Suppressor macrophage treated with lipopolysaccharide for 4 hours (primary cell): ENCODE results near the gene ARHGDIG.
A peak's percentile ranks its signal among the peaks of the same experiment; 100 is the strongest.
"Not testable (repeated sequence)": the region's sequence is repeated elsewhere in the genome, so short reads cannot be mapped to it uniquely, and the experiment has no call there.

Source experiments
- DNase-seq: peaks from one replicate; pipeline ENCODE4 v3.0.0-alpha.2; 2020

Gene ARHGDIG

DNA sequence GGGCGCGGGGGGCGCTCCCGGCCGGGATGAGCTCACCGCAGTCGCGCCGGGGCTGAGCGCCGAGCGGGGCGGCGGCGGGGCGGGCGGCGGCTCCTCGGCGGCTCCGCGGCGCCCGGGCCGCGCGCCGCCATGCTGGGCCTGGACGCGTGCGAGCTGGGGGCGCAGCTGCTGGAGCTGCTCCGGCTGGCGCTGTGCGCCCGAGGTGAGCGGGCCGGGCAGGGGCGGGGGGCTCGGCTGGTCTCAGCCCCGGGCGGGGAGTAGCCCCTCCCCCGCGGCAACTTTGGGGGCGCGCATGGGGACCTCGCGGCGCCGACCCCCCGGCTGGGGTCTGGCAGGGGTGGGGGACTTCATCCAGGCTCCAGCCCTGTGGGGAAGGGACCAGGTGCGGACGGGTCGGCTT lies at the start of gene ARHGDIG:
Gene ARHGDIG (plus strand): TSS at position 40 of the 400 bp plus-strand sequence. CDS start 90 bp downstream, at position 130.
- DNase-seq, result no peak

DNA sequence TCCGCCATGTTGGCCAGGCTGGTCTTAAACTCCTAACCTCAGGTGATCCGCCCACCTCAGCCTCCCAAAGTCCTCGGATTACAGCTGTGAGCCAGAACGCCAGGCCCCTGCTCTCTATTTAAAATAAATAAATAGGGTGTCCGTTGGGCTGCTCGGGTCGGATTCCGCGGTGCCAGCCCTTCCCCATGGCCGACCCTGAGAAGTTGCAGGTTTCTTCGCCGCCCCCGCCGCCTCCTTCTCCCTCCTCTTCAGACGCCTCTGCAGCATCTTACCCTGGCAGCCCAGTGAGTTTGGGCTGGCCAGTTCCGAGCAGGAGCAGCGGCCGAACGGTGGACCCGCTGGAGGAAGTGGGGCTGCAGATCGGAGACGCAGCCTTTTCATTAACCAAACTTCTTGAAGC lies 49.4 kb upstream of the ARHGDIG start:
- no peak for DNase-seq

DNA sequence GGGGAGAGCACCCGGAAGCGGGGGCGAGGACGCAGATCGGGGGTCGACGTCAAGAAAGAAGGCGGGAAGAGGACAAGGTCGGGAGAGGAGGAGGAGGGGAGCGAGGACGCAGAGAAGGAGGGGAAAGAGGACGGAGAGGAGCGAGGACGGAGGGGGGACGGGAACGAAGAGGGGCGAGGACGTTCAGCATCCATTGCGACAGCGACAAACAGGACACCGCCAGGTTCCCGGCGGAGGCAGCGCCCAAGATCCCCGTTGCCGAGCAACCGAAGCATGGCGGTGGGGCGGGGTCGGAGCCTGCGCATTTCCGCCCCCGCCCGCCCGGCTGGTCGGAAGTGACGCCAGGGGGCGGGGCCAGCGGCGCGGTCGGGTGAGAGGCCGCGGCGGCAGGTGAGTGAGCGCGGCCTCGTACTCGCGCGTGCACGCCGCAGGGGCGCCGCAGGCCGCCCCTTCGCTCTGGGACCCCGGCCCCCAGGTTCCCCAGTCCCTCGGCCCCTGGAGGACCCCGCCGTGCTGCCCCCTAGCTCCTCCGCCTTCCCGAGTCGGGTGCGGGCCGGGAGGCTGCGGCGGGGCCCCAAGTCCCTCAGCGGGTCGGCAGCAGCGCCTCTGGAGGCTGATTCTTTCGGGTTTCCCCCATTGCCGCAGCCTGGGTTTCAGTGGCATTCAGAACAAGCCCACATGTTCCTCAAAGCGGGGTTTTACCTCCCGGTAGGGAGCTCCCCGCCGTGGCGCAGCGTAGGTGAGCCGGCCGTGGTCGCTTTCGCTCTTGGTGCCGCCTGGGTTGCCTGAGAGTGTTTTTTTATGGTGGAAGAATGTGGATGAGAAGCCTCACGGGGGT lies 45.7 kb upstream of the ARHGDIG start, which contains the start of gene FAM234A:
Gene FAM234A (plus strand): TSS at position 354 of the 838 bp plus-strand sequence. CDS start 19,593 bp downstream, outside the sequence.
- peak; percentile 97 for DNase-seq

DNA sequence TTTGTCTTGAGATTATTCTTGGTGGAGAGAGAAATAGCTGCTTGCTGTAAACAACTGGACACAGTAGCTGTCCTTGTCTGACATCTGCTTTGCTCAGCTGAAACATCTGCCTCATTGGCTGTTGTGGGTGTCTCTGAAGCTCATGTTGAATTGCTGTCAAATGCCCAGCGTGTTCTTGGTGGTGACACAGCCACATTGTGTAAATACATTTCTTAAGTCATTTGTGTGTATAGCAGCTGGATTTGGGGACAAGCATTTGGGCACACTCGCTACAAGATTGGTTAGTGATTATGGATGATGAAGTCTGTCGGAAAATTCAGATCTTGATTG lies 40.5 kb upstream of the ARHGDIG start:
- peak; percentile 21 for DNase-seq

DNA sequence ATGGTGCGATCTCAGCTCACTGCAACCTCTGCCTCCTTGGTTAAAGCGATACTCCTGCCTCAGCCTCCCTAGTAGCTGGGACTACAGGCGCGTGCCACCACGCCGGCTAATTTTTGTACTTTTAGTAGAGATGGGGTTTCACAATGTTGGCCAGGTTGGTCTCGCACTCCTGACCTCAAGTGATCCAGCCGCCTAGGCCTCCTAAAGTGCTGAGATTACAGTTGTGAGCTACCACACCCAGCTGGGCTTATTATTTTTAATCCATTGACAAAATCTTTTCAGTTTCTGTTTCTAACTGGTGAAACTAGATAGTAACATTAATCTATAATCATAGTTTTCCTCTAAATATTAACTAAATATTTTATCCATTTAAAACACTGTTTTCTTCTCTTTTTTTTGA lies 39.8 kb upstream of the ARHGDIG start:
- no peak for DNase-seq

DNA sequence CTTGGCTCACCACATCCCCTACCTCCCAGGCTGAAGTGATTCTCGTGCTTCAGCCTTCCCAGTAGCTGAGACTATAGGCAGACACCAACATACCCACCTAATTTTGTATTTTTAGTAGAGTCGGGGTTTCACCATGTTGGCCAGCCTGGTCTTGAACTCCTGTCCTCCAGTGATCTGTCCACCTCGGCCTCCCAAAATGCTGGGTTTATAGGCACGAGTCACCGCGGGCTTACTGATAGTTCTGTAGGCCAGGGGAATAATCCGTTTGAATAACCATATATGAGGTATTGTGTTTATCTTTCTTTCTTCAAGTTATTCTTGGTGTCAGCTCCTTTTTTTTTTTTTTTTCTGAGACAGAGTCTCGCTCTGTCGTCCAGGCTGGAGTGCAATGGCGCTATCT lies 38.1 kb upstream of the ARHGDIG start:
- DNase-seq, result no peak

DNA sequence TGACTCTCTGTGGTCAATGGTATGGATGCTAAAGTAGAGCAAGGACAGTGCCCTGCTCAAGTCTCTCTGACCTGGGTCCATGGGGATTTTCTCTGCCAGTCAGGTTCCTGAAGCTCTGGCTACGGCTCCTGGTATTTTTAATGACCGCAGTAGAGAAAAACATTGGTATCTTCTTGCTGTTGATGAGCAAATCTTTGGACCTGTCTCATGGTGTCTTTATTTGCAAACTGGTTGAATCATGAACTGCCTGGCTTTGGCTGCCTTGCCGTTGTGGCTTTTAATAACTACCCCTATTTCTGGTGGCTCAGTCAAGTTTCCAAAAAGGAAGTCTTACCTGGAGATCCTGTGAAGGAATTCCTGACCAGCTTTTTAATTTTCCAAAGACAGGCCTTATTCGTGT lies 37.0 kb upstream of the ARHGDIG start:
- DNase-seq, result no peak

DNA sequence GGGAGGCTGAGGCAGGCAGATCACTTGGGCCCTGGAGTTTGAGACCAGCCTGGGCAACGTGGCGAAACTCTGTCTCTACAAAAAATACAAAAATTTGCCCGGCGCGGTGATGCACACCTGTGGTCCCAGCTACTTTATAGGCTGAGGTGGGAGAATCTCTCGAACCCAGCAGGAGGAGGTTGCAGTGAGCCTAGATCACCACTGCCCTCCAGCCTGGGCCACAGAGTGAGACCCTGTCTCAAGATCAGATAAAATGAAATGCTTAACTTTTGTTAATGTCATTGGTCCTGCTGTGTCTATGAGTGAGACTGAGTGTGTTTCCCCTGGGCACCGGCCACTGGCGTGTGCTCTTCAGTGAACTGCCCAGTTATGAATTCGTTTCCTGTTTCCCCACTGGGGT lies 35.3 kb upstream of the ARHGDIG start:
- DNase-seq, result no peak

DNA sequence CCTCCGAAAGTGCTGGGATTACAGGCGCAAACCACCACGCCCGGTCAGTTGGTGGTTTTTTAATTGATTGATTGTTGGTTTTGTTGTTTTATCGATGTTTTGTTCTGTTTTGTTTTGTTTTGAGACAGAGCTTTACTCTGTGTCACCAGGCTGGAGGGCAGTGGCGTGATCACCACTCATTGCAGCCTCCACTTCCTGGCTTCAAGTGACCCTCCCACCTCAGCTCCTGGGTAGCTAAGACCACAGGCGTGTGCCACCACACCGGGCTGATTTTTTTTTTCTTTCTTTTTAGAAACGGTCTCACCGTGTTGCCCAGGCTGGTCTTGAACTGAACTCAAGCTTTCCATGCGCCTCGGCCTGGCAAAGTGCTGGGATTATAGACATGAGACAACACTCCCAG lies 33.4 kb upstream of the ARHGDIG start:
- no peak for DNase-seq

DNA sequence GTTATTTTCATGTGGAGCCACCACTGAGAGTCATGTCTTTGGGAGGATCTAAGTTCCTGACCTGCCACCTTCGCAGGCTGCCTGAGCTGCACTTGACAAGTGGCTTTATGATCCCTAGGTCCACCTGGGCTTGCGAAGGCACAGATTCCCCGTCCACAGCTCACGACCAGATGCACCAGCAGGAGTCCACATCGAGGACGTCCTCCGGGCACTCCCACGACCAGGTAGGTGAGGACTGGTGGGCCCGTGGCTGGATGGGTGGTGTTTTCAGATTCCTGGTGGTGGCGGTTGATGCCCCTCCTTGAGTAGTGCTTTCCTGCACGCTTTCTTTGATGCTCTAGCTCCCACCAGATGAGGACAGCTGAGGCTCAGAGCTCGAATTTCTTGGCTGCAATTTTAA lies 31.0 kb upstream of the ARHGDIG start:
- no peak for DNase-seq

DNA sequence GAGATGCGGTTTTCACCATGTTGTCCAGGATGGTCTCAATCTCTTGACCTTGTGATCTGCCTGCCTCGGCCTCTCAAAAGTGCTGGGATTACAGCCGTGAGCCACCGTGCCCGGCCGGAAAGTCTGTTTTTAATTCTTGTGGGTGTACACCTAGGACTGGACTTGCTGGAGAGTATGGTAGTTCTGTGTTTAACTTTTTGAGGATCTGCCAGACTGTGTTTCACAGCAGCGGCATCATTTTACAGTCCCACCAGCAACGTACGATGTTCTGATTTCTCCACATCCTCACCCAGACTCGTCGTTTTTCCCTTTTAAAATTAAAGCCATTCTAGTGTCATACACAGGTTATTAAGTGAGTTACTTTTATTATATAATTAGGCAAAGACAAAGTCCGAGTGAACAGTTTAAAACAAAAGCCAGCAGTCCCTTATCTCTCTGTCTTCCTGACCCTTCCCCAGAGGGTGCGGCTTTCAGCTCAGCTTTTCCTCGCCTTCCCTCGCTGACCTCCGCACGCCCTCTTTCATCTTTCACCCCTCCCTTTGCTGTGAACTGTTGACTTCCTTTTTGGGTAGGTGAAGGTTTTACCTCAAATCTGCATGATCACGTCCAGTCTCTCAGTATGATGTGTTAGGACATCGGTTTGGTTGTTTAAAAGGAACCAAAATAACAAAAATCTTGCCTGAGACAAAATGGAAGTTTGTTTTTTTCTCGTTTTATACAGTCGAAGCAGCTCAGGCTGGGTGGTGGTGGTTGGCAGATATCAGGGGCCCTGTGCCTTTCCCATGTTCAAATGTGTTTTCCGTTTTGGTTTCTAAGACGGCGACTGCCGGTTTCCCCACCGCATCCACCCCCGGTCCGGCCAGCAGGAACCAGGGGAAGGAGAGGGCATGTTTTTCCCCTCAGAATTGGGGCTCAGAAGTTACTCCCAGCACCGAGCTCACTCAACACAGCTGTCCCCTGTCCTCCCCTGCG lies 27.7 kb upstream of the ARHGDIG start:
- peak; percentile 67 for DNase-seq

DNA sequence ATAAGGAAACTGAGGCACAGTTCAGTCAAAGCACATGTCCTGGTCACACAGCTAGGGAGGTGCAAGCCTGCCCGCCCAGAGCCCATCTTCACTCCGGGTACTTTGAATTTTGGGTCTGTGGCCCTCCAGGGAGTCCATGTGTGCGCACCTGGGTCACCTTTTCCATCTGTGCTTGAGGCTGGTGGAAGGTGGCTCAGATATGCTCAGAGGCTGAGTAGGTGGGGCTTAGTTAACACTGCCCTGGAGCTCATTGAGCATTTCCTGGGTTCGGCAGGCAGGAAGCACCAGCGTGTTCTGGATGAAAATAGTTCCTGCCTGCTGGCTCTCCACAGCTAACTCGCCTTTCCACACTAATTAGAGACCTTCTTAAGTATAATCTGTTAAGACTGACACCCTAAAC lies 26.6 kb upstream of the ARHGDIG start:
- no peak for DNase-seq

DNA sequence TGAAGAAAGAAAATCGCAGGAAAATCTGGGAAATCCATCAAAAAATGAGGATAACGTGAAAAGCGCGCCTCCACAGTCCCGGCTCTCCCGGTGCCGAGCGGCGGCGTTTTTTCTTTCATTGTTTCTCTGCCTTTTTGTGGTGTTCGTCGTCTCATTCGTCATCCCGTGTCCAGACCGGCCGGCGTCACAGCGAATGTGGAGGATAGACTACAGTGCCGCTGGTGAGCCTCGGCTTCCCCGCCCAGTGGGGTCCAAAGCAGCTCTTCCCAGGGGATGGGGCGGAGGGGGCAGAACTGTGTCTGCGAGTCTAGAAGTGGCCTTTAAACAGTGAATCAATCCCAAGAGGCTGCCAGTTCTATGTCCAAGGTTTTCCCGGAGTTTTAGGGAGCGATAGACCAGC lies 25.9 kb upstream of the ARHGDIG start:
- no peak for DNase-seq

DNA sequence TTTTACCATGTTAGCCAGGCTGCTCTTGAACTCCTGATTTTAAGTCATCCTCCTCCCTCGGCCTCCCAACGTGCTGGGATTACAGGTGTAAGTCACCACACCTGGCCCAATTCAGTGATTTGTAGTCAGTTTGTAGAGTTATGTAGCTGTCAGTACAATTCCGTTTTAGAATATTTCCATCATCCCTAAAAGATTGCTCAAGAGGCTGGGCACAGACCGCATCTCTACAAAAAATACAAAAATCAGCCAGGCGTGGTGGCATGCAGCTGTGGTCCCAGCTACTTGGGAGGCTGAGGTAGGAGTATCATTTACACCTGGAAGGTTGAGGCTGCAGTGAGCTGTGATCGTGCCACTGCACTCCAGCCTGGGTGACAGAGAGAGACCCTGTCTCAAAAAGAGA lies 25.2 kb upstream of the ARHGDIG start:
- no peak for DNase-seq

DNA sequence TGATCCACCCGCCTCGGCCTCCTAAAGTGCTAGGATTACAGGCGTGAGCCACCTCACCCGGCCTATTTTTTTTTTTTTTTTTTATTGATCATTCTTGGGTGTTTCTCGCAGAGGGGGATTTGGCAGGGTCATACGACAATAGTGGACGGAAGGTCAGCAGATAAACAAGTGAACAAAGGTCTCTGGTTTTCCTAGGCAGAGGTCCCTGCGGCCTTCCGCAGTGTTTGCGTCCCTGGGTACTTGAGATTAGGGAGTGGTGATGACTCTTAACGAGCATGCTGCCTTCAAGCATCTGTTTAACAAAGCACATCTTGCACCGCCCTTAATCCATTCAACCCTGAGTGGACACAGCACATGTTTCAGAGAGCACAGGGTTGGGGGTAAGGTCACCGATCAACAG lies 22.3 kb upstream of the ARHGDIG start:
- DNase-seq, result not testable (repeated sequence)

DNA sequence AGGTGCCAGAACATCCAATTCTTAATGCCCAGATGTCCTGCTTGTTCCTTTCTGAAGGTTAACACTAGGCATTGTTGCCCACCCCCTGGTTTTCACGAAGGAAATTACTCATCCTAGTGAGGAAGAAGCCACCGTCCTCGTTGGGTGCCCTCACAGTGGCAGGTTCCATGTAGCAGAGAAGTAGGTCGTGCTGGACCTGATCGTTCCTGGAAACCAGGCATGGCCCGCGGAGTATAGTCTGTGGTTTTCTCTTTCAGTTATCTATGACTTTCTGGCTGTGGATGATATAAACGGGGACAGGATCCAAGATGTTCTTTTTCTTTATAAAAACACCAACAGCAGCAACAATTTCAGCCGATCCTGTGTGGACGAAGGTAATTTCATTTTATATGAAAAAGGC lies 21.2 kb upstream of the ARHGDIG start:
- DNase-seq, result no peak

DNA sequence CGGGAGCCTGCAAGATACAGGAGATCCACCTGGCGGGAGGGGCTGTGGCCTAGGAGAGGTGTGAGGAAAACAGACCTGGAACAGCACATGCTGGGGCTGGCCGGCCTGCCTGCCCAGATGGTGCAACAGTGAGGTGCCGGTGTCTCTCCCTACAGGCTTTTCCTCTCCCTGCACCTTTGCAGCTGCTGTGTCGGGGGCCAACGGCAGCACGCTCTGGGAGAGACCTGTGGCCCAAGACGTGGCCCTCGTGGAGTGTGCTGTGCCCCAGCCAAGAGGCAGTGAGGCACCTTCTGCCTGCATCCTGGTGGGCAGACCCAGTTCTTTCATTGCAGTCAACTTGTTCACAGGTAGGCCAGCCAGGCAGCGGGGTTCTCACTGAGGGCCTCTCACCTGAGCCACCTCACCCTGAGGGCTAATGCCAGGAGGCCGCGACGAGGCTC lies 20.6 kb upstream of the ARHGDIG start:
- no peak for DNase-seq

DNA sequence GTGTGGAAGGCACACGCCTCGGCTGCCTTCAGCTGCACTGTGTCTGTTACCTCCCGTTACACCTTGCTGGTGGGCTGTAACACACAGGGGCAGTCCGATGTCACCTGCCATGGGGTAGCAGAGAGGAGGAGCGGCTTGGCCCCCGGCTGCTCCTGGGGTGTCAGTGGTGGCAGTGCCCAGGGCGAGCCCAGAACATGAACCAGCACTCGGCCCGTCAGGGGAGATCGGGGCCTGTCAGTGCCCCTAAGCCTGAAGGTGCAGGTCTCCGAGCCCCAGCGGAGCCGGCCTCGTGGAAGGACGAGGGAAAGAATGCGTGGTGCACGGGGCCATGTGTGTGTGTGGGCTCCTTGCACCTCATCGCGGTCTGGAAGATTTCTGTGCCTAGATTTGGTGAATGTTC lies 20.1 kb upstream of the ARHGDIG start:
- no peak for DNase-seq

DNA sequence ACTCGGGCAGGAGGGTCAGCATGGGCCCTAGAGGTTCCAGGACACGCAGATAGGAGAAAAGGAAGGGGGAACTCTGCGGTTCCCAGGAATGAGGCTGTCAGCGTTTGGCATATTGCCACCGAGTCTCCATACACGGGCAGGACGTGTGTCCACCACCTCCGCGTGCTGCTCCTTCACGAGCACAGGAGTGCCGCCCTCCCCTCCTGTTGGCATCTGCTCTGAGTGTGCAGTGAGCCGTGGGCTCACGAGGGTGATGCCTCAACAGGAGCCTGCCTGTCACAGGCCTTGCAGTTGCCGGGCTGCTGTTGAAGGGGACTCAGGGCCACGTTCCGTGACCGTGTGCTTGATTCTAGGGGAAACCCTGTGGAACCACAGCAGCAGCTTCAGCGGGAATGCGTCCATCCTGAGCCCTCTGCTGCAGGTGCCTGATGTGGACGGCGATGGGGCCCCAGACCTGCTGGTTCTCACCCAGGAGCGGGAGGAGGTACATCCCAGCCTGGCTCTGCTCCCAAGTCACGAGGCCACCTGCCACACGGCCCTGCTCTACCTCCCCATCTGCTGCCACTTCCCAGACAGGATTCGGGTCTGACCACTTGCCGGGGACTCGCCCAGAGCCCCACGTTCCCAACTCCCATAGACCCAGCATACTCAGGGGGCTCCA lies 19.2 kb upstream of the ARHGDIG start:
- DNase-seq, result no peak

DNA sequence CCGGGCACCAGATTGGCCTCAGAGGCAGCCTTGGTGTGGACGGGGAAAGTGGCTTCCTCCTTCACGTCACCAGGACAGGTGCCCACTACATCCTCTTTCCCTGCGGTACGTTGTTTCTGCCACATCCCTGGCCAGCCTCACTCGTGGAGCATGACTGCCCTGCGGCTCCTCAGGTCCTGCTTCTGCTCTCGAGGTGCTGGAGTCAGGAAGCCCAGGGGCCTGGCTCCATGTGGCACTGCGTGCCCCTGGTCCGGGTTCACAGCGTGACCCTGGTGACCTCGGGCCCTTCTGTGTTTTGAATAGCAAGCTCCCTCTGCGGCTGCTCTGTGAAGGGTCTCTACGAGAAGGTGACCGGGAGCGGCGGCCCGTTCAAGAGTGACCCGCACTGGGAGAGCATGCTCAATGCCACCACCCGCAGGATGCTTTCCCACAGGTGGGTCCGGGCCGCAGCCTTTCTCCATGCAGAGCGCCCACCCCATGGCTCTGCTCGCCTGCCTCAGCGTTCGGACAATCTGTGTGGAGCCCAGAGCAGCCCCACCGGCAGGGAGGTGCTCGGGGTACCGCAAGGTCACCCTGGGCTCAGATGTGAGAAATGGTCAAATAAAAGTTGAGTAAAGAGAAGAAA lies 18.2 kb upstream of the ARHGDIG start:
- DNase-seq, result no peak

DNA sequence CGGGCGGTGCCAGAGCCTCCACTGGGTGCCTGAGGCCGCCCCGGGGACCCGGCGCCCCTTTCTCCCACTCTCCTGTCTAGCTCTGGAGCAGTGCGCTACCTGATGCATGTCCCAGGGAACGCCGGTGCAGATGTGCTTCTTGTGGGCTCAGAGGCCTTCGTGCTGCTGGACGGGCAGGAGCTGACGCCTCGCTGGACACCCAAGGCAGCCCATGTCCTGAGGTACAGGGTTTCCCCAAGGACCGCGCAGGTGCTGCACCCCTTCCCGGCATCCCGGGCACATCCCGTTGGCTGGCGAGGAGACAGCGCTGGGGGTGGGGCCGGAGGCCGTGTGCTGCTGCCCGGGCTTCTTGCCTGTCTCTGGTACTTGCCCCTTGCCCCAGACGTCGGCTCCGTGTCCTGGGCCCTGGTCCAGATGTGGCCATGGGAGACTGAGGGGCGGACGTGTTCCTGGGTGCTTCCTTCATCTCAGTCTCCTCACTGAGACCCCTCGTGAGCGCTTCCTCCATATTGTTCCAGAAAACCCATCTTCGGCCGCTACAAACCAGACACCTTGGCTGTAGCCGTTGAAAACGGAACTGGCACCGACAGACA lies 17.1 kb upstream of the ARHGDIG start:
- DNase-seq, result no peak

DNA sequence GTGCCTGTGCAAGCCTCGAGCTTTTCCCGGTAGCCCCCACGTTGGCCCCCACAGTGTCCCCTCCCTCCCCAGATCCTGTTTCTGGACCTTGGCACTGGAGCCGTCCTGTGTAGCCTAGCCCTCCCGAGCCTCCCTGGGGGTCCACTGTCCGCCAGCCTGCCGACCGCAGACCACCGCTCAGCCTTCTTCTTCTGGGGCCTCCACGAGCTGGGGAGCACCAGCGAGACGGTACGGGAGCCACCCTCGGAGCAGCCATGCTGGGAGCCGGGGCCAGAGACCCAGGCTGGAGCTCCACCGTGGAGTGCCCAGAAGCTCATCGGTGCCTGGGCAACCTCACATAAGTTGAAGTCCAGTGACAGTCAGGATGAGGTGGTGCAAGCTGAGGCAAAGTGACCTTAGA lies 16.4 kb upstream of the ARHGDIG start:
- DNase-seq, result no peak
